H1 (cell line): Measurements from ENCODE around the gene LPXN. TPM values are rescaled to one million over a fixed set of nuclear protein-coding genes. Genes with fewer than 3 reads are reported as not detected.

Experiments
- BCL11A ChIP-seq, 2 experiments: IDR thresholded peaks; one replicate each; pipeline ENCODE4 v1.6.1; 2011; ENCODE audit warnings: low read depth in 2 of 2, low read length in 2 of 2, mild to moderate bottlenecking in 2 of 2
- CEBPB ChIP-seq: IDR thresholded peaks from 2 replicates; pipeline ENCODE4 v1.6.1; 2012; ENCODE audit warnings: low read depth, low read length
- CHD1 ChIP-seq: IDR thresholded peaks from 2 replicates; pipeline ENCODE4 v1.6.1; 2012; ENCODE audit warnings: low read depth, low read length, improper control_type of control experiment
- CHD7 ChIP-seq: fragments of 300-600 bp; sonication (generic); IDR thresholded peaks from 2 replicates; pipeline ENCODE4 v1.7.1; 2012; ENCODE audit warnings: low read length, moderate library complexity, mild to moderate bottlenecking, inconsistent platforms; ENCODE audit not compliant: insufficient replicate concordance
- KDM4A ChIP-seq: IDR thresholded peaks from one replicate; pipeline ENCODE4 v1.7.1; 2012; ENCODE audit warnings: low read depth, mild to moderate bottlenecking, moderate library complexity, low read length, inconsistent platforms; ENCODE audit not compliant: severe bottlenecking
- SP2 ChIP-seq: IDR thresholded peaks from 2 replicates; pipeline ENCODE4 v1.6.1; 2012; ENCODE audit warnings: mild to moderate bottlenecking, low read length, inconsistent platforms
- polyA plus RNA-seq, 7 experiments: library from polyadenylated mRNA; depleted of rRNA in 3 of 7; stranded (reverse) in 5 of 7; unstranded in 2 of 7; fragments of >200 nt in 5 of 7; fragments of 200-250 nt in 2 of 7; gene quantifications; 1 replicate in 5 of 7; 2 replicates in 1 of 7; 4 replicates in 1 of 7; pipeline versions ENCODE4 v1.2.1 to v1.2.3, GENCODE V29; 2011 to 2013; ENCODE audit warnings: missing spikeins in 2 of 7, mixed read lengths in 2 of 7
- total RNA-seq: library from RNA; stranded (reverse); fragmentation: NEBNext Ultra II Directional; extraction: Animal tissue kit (Norgen Biotek cat#: 25700); gene quantifications from 2 replicates; pipeline ENCODE4 v1.2.1, GENCODE V29; 2021
- TF ChIP-seq, protein P1 (sequence below): IDR thresholded peaks from 2 replicates; pipeline ENCODE4 v1.6.1; 2012; ENCODE audit warnings: low read length, inconsistent platforms
- TF ChIP-seq, protein P2 (sequence below): IDR thresholded peaks from 2 replicates; pipeline ENCODE4 v1.6.1; 2012; ENCODE audit warnings: inconsistent platforms

LPXN gene
- total and polyA plus RNA-seq, 2 of the 8 experiments (the other 6 are each of a cell fraction or from before 2014, with no cell fraction given) = 1.4 to 2.7 TPM

- no peak for TF ChIP-seq CHD7
- TF ChIP-seq SP2 = no peak
- no peak for TF ChIP-seq KDM4A
- TF ChIP-seq, protein P1, sequence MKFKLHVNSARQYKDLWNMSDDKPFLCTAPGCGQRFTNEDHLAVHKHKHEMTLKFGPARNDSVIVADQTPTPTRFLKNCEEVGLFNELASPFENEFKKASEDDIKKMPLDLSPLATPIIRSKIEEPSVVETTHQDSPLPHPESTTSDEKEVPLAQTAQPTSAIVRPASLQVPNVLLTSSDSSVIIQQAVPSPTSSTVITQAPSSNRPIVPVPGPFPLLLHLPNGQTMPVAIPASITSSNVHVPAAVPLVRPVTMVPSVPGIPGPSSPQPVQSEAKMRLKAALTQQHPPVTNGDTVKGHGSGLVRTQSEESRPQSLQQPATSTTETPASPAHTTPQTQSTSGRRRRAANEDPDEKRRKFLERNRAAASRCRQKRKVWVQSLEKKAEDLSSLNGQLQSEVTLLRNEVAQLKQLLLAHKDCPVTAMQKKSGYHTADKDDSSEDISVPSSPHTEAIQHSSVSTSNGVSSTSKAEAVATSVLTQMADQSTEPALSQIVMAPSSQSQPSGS = no peak
- no peak for TF ChIP-seq BCL11A (IDR thresholded peaks at IDR 0.05; ENCODE audit: low read depth in 2 of 2, low read length in 2 of 2)
- TF ChIP-seq CHD1 = no peak
- TF ChIP-seq, protein P2, sequence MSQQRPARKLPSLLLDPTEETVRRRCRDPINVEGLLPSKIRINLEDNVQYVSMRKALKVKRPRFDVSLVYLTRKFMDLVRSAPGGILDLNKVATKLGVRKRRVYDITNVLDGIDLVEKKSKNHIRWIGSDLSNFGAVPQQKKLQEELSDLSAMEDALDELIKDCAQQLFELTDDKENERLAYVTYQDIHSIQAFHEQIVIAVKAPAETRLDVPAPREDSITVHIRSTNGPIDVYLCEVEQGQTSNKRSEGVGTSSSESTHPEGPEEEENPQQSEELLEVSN = no peak
- no peak for TF ChIP-seq CEBPB
These were observed 45.4 kb downstream of the LPXN start (continued) for GRCh38 chr11:58530236-58530635.
